HG02981 (cell line): ENCODE data around the gene DHX35.

ENCODE experiments used
- ATAC-seq: cut with Tn5 transposase; IDR thresholded peaks from one replicate; pipeline ENCODE4 v1.9.1; 2021; ENCODE audit warnings: mild to moderate bottlenecking, moderate library complexity; ENCODE audit not compliant: unreplicated experiment

Gene DHX35, protein sequence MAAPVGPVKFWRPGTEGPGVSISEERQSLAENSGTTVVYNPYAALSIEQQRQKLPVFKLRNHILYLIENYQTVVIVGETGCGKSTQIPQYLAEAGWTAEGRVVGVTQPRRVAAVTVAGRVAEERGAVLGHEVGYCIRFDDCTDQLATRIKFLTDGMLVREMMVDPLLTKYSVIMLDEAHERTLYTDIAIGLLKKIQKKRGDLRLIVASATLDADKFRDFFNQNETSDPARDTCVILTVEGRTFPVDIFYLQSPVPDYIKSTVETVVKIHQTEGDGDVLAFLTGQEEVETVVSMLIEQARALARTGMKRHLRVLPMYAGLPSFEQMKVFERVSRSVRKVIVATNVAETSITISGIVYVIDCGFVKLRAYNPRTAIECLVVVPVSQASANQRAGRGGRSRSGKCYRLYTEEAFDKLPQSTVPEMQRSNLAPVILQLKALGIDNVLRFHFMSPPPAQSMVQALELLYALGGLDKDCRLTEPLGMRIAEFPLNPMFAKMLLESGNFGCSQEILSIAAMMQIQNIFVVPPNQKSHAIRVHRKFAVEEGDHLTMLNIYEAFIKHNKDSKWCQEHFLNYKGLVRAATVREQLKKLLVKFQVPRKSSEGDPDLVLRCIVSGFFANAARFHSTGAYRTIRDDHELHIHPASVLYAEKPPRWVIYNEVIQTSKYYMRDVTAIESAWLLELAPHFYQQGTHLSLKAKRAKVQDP

GRCh38 chr20:38962044-38962927 is at the start of gene DHX35:
DHX35 (plus strand) TSS chr20:38962344; CDS start chr20:38962368, 24 bp downstream.
- peak; percentile 93 for ATAC-seq

- no peak for ATAC-seq
These were observed 46.8 kb upstream of the DHX35 start for GRCh38 chr20:38915355-38915754.

DNA sequence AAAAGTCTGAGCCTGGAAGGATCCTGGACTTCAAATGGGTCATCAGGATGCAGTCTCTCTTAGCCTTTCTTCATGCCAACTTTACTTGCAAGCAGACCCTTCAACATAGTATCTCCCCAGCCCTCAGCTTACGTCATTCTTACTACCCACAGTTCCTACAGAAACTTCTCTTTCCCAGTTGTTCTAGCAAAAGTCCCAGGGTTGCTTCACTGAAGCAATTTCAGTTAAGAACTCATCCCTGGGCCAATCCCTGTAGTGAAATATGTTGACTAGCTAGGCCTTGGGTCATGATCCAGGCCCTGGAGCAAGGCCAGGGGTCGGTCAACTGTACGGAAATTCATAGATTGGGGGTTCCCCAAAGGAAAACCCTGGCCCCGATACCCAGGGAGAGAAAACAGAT is 44.5 kb upstream of the DHX35 start:
- ATAC-seq: no peak

- ATAC-seq: no peak
These were observed 44.0 kb upstream of the DHX35 start for GRCh38 chr20:38918172-38918571.

GRCh38 chr20:38919683-38920082 is 42.5 kb upstream of the DHX35 start:
- no peak for ATAC-seq

DNA sequence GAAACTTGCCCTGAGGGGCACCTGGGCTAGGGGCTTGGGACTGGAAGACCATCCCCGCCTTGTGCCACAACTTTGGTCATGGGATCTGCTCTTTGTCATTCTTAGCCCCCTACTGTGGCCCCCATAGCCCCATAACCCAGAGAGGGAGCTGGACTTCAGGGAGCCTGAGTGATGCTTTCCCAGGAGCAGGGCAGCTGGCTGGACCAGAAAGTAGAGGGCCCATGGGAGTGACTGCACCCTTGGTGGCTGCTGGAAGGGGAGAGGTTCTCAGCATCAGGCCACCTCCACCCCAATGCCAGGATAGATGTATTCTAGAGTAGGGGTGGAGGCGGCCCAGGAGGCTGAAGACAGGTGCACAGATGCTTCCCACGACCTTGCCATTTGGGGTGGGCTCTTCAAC is 41.7 kb upstream of the DHX35 start:
- ATAC-seq: no peak

DNA sequence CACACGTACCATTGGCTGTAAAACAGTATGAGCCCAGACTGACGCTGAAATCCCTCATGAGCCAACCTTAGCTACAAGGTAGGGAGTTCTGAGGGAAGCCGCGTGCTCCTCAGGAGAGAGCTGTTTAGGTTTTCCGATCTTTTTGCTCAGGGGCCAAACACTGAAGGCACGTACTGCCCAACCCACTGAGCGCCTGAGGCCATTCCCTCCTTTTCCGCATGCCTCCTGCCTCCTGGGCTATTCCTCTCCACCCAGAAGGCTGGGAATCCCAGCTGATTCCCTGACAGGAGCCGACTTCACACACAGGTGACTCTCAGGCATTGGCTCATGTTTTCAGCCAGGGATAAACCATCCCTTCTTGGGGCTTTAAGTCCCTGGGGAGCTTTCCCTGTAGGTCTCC is 41.3 kb upstream of the DHX35 start:
- no peak for ATAC-seq

DNA sequence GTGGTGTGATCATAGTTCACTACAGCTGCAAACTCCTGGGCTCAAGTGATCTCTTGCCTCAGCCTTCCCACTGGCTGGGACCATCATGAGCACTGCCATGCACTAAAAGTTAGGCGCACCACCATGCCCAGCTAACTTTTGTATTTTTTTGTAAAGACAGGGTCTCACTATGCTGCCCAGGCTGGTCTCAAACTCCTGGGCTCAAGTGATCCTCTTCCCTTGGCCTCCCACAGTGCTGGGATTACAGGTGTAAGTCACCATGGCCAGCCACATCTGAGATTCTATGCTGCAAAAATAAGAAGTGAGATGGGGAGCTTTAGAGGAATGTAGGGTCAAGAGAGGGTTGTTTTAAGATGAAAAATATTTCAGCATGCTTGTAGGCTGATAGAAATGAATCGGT is 37.4 kb upstream of the DHX35 start:
- ATAC-seq: no peak

DNA sequence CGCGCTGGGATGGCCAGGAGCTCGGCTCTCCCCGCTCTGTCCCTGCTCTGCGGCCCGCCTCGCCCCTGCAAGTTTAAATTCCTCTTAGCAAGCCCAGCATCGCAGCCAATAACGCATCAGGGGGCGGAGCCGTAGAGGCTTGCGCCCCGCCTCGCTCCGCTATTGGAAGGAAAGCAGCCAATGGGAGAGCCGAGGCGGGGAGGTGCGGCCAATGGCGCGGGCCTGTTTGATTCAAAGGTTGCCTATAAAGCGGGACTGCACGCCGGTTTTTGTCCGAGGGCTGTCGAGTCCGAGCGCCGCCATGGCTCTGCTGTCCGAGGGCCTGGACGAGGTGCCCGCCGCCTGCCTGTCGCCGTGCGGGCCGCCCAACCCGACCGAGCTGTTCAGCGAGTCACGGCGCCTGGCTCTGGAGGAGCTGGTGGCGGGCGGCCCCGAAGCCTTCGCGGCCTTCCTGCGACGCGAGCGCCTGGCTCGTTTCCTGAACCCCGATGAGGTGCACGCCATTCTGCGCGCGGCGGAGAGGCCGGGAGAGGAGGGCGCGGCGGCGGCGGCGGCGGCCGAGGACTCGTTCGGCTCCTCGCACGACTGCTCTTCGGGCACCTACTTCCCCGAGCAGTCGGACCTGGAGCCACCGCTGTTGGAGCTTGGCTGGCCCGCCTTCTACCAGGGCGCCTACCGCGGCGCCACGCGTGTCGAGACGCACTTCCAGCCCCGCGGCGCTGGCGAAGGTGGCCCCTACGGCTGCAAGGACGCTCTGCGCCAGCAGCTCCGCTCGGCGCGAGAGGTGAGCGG is 35.8 kb upstream of the DHX35 start, which contains the start of gene FAM83D:
Gene FAM83D, plus strand, starts transcription at position 276 of the 792 bp plus-strand sequence. Its CDS starts 26 bp downstream, at position 302.
- ATAC-seq: peak; percentile 98

DNA sequence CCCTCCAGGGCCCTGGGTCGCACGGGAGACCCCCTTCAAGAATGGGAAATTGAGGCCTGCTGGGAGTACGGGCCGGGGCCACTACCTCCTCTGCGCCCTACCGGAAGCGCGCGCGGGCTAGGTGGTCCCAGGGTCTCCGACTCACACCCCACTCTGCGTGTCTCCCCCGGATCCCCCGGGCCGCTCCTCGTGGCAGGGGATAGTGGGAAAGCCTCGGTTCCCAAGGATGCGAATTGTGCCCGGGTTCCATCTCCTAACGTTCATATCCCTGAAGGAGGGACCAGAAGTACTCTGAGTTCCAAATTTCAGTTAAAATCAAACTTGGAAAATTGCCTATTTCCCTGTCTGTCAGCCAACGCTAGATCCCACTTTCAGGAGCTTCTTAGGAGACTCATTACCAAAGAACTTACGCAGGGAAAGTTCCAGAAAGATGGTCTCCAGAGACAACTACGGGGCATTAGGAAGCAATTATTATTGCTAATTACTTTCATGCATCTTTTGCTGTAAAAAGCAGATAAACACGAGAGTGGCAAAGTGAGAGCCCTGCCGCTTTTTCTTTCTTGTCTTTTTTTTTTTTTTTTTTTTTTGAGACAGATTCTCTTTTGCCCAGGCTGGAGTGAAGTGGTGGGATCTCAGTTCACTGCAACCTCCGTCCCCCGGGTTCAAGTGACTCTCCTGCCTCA is 35.1 kb upstream of the DHX35 start:
- no peak for ATAC-seq

DNA sequence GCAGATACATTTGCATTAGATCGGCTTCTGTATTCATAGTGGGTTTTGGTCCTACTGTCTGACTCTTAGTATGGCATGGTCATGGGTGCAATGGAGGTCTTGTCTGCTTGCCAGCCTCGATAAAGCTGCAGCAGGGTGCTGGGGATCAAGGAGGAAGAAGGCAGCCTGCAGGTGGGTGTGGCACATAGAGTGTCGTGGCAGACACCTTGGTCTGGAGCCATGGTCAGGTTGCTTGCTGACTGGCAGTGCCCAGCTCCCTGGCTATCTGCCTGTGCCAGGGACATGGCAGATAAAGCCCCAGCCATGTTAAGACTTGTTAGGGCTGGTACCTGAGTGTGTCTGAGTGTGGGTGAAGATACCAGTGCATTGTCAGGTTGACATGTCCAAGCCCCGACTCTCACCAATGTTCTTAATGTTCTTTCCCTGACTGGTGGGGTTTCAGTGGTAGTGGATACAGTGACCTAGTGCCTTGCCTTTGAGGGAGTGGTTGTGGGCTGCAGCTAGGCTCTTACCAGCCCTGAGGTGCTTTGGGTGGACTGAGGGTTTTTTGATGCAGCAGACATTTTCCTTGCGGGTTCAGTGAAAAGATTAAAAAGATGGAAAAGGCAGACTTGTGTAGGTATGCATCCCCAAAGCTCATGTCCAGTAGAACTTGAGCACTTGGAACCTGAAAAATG is 34.1 kb upstream of the DHX35 start:
- no peak for ATAC-seq

GRCh38 chr20:38930242-38930569 is 31.9 kb upstream of the DHX35 start:
- ATAC-seq: no peak

- no peak for ATAC-seq
These were observed 30.2 kb upstream of the DHX35 start for GRCh38 chr20:38931984-38932383.

- ATAC-seq: no peak
These were observed 29.6 kb upstream of the DHX35 start for GRCh38 chr20:38932457-38933120.

DNA sequence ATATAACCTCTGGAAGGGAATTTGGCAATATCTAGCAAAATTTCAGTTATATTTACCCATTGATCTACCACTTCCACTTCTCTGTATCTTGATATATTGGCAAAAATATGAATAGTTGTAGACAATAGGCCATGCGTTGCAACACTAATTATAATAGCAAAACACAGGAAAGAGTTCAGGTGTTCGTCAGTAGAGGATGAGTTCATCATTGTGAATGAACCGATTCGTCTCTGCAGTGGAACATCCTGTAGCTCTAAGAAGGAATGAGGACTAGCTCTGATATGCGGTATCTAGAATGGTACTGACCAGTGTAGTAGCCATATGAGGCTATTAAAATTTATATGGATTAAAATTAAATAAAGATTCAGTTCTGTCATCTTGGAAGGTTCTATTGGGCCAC is 27.6 kb upstream of the DHX35 start:
- ATAC-seq: no peak

GRCh38 chr20:38935285-38935684 is 26.9 kb upstream of the DHX35 start:
- ATAC-seq: no peak

DNA sequence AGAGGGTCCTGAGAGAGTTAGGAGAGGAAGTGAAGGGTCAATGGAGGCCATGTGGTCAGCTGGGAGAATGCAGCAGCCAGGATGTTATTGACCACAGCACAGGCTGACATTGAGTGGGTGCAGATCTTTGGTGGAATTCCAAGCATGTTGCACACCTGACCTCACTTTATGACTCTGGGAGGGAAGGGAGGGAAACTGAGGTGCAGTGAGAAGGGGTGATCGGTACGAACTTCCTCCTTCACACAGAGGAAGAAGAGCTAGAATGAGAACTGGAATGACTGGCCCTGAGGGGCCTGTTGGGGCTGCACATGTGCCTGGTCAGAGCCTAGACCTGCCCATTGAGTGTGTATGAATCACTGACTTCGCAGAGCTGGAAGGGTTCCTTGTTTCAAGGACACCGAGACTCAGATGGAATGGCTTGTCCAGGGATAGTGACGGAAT is 26.2 kb upstream of the DHX35 start:
- no peak for ATAC-seq

- no peak for ATAC-seq
These were observed 25.1 kb upstream of the DHX35 start for GRCh38 chr20:38937000-38937399.

DNA sequence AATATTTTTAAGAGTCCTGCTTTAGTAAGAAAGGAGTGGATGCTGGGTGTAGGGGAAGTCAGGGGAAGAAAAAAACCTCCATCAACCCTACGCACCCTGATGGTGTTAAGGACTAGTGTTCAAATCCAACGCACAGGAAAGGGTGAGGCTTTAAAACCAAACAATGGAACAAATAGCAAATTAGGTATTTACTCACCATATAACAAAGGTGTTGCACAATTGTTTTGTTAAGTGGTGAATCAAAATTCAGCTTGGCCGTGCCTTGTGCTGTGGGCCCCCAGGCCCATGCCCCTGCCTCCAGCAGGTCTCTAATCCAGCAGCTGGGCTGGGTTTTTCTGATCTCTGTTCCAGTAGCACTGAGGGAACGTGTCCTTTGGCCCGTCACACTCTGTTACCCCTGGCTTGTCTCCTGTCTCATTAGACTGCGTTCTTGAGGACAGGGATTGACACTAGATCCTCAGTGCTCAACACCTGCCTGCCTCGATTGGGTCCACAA is 24.1 kb upstream of the DHX35 start:
- no peak for ATAC-seq
